ENCODE results near the gene NTNG2. TPM values are rescaled to one million over a fixed set of nuclear protein-coding genes. Genes with fewer than 3 reads are reported as not detected.
"Not testable (repeated sequence)": the region's sequence is repeated elsewhere in the genome, so short reads cannot be mapped to it uniquely, and the experiment has no call there.

The NTNG2 gene, protein sequence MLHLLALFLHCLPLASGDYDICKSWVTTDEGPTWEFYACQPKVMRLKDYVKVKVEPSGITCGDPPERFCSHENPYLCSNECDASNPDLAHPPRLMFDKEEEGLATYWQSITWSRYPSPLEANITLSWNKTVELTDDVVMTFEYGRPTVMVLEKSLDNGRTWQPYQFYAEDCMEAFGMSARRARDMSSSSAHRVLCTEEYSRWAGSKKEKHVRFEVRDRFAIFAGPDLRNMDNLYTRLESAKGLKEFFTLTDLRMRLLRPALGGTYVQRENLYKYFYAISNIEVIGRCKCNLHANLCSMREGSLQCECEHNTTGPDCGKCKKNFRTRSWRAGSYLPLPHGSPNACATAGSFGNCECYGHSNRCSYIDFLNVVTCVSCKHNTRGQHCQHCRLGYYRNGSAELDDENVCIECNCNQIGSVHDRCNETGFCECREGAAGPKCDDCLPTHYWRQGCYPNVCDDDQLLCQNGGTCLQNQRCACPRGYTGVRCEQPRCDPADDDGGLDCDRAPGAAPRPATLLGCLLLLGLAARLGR
- 2.2 and 2.4 TPM in 2 replicates for total RNA-seq (2014; rRNA removed)
- 0.84 TPM for polyA plus RNA-seq (2012)

DNA sequence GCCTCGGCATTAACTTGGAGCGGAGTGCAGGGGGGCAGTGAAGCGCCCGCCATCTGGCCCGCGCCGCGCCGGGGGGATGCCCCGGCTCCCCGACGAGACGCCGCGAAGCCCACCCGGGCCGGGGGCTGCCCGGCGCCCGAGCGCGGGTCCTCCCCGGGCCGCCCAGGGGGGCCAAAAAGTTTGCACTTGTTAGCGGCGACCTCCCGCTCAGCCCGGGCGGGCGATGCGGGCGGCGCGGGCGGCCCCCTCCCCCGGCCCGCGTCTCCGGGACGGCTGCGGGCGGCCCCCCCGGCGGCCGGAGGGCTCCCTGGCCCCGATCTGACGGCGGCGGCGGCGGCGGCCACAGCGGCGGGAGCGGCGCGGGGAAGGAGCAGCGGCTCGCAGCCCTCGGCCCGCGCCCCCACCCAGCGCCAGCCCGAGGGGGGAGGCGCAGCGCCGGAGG is at the start of gene NTNG2:
TSS of gene NTNG2 (plus strand) at position 316 of the 442 bp plus-strand sequence. CDS start 4,774 bp downstream, outside the sequence.
- no peak for DNase-seq (ENCODE audit: low read depth)

DNA sequence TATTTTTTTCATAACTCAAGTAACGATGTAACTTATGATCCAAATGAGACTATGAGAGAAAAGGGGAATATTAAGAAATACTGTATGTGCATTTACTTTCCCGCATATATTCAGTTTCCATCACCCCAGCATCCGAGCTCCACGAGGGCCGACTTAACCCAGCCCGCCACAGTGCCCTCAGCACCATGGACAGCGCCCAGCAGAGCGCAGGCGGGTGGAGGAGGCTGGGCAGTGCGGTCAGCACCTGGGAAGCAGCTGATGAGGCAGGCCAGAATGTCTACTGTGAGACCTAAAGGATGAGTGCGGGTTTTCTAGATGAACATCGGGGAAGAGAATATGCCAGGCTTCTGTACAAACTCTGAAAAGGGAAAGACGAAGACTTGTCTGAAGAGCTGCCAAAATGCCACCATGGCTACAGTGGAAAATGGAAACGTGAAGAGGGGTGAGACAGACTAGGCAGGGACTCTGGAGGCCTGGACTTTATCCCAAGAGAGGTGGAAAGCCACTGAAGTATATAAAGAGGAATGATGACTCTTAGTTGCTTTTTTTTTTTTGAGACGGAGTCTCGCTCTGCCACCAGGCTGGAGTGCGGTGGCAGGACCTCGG is 47.7 kb upstream of the NTNG2 start:
- DNase-seq (ENCODE audit: low read depth) = peak; percentile 53

DNA sequence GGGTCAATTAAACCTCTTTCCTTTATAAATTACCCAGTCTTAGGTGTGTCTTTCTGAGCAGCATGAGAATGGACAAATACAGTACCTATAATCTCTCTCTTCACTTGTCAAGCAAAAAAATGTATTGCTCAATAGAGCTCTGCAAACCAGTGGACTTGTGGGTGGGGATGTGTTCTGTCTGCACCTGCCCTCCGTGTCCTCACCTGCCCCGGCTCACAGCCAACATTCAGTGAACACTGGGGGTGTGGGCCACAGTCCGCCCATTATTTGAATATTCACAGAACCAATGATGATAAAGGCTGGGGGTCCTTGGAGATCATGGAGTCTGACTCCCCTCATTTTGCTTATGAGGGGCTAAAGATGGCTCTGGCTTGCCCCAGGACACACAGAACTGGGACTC is 45.3 kb upstream of the NTNG2 start:
- no peak for DNase-seq (ENCODE audit: low read depth)

DNA sequence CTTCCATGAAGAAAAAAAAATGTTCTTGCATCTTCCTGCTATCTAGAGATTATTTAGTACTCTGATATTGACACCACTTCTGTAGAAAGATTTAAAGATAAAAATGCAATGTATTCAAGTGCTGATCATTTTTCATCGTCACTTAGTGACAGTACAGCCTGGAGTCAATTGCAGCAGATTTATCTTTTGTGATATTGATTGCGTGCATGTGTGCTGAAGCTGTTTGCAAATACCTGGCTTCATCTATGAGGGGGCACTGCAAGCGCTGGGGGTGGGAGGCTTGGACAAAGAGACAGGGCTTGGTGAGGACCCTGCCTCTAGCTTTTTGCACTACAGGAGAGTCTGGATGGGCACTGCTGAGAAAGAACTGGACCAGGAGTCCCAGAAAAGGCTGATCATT is 44.2 kb upstream of the NTNG2 start:
- DNase-seq (ENCODE audit: low read depth) = no peak

DNA sequence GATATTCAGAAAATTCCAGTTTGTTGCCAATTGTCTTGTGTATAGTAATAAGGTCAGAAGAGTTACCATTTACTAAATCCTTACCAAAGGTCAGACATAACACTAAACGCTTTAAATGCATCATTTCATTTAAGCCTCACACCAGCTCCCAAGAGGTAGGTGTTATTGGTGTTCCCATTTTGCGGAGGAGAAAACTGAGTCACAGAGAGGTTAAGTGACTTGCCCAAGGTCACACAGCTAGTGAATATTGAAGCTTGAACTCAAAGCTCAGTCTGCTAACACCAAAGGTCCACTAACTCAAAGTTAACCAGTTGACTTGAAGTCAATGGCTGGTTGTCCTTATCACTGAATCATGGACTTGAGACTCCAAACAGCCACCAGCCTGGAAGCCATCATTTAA is 40.8 kb upstream of the NTNG2 start:
- DNase-seq (ENCODE audit: low read depth) = no peak

DNA sequence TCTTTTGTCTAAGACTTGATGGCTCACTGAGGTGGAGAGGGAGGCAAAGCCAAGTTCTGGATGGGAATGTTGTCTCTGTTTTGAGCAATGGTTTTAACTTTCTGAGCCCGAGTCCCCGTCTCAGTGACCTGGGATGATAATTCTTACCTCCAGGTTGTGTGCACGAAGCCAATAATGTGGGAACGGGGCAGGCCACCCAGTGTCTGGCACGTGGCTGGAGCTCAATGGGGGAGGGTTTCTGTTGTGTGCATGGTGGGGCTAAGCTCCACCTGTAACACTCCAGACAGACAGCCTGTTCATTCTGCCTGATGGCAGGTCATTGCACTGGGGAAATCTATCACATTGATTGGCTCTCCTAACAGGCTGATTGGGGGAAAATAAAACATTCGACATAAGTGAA is 37.1 kb upstream of the NTNG2 start:
- no peak for DNase-seq (ENCODE audit: low read depth)

DNA sequence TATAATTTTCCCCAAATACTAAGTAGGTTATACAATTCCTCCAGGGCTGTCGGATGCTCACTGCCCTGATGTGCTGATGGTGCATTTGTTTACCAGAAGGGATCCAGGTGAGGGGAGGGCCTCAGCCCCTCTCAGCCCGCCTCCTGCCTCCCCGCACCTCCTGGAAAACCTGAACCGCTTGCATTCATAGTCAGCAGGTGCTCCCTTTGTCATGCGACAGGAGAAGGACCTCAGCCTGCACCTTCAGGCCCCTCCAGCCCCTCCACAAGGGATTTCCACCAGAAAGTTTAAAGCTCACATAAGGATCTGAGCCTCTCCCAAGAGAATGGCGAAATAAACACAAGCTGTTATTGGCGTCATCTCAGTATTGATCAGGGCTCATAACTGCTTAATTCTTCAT is 36.5 kb upstream of the NTNG2 start:
- DNase-seq (ENCODE audit: low read depth) = no peak

DNA sequence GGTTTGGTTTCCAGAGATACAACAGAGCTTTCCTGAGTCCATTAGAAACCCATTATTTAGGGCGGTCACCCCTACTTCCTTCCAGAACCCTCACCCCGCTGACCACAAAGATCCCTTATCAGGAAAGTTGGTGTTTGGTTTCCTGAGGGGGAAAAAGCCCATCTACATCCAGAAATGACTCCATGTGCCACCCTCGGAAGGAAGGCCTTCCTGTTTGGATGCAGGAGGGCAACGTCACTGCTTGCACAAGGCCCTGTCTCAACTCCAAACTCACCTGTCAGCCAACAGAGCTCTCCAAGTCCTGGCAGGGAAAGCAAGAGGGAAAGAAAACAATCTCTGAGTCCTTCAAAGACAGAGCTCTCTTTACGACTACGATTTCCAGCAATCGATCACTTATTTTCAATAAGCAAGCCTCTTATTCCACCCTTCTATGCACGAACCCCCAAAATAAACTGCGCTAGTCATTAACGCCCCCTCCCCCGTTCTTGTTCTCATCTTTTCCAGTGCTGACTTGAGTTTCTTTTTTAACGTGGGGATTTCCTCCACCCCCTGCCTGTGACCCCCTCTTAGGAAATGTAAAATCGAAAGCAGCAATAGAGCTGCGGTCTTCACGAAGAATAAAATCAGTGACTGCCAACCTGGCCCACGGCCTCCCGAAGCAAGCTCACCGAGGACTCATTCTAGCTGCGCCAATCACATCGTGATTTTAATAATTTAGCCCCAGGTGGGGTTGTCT is 35.7 kb upstream of the NTNG2 start:
- no peak for DNase-seq (ENCODE audit: low read depth)

DNA sequence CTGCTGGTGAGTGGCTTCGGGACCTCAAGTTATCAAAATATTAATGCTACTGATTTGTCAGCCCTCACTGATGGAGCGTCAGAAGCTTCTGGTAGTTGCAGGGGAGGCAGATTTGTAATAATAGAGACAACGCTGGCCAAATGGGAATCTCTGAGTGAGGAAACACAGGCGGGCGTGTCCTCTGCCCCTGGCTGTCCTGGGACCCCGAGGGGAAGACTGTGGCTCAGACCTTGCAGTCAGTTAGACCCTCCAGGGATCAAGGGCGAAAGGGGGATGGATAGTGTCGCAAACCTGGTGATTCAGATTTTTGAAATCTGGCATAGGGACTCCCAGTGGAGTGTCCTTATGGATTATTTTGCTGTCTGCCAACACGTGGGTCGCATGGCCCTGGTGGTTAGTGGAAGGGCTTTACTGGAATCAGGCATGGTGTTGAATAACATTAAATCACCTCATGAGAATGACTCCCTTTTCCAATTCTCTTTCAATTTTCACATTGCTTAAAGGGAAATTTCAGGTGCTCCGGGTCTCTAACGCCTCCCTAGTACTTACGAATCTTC is 35.1 kb upstream of the NTNG2 start:
- no peak for DNase-seq (ENCODE audit: low read depth)

DNA sequence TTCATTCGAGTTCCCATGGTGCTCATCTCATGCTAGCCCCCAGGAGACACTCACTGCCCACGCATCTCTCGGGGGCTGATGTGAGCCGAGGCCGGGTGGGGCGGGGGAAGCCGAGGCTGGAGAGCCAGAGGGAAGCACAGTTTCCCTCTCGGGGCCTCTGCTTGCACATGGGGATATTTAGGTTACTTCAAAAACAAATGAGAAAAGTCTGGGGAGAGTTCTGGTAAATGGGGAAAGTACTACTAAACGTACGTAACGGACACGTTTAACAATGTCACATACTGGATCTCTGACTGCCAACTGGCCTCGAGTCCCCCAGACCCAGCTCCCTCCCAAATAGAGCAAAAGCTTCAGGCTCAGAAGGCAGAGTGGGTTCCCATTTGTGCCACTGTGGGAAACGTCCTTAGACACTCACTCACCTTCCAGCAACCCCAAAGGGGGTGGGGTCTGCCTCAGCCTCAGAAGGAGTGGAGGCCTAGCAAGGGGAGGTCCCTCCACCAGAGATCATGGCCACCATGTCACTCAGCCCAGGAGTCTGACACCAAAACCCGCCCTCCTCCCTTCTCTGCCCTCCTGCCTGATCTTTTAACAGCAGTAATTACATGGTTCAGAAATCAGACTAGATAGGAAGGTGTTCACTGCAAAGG is 33.8 kb upstream of the NTNG2 start:
- no peak for DNase-seq (ENCODE audit: low read depth)

DNA sequence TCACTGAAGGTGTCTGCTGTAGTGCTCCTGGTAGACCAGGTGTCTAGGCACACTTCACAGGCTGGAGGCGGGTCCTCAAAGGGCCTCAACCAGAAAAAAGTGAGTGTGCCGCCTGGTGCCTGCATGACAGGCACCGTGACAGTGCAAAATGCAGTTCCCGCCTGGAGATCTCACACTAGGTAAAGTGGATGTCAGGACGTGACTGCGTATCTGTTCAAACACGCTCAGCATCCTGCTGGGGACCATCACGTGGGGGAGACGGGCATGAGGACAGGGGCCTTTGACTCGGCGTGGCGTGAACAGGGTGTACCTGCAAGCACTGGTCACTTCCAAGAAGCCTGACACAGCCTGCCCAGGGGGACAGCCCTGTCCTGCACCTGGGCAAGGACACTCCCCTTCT is 32.3 kb upstream of the NTNG2 start:
- DNase-seq (ENCODE audit: low read depth) = no peak

DNA sequence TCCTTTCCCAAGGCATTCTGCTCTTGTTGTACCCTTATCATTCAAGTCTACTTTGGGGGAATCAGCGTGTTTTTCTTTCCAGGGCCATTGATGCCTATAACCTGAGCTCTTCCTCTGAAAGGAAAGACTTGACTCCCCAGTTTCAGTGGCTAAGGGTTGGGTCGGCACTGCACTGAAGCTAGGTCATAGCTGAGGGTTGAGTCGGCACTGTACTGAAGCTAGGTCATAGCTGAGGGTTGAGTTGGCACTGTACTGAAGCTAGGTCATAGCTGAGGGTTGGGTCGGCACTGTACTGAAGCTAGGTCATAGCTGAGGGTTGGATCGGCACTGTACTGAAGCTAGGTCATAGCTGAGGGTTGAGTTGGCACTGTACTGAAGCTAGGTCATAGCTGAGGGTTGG is 27.8 kb upstream of the NTNG2 start:
- not testable (repeated sequence) for DNase-seq (ENCODE audit: low read depth)

DNA sequence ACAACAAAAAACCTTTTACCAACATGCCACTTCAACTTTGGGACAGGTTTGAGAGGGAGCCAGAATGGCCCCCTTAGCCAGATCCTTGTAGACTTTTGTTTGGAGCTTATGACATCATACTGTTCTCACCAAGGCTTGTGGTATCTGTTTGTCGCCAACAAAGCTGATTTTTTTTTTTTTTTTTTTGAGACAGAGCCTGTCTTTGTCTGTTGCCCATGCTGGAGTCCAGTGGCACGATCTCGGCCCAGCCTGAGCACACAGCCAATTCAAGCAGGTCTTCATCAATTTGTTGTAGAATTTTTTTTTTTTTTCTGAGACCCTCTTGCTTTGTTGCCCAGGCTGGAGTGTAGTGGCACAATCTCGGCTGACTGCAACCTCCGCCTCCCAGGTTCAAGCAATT is 26.4 kb upstream of the NTNG2 start:
- DNase-seq (ENCODE audit: low read depth) = no peak

DNA sequence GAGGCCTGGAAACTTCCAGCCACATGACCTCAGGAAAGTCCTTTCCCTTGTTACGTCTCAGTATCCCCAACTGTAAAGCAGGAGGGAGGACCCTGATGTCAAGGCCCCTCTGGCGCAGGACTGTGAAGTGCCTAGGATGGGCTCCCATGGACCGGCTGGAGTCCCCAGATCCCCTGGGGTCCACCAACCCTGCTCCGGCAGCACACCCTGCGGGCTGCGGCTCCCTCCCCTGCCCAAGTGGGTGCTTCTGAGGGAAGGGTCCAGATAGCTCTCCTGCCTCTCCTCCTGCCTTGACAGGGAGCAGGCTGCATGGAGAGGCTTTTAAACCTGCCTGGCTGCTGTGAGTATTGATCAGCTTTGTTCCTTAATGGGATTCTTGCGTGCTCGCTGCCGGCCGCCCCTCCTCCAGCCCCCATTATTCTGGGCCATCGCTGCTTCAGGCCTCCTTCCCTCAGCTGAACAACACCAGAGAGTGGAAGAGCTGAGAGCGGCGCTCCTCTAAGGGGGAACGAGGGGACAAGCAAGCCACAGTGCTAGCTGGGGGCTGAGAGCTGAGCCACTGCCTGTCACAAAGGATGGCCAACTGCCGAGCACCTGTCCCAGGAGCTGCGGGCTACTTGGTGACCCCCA is 25.6 kb upstream of the NTNG2 start:
- DNase-seq (ENCODE audit: low read depth) = no peak

DNA sequence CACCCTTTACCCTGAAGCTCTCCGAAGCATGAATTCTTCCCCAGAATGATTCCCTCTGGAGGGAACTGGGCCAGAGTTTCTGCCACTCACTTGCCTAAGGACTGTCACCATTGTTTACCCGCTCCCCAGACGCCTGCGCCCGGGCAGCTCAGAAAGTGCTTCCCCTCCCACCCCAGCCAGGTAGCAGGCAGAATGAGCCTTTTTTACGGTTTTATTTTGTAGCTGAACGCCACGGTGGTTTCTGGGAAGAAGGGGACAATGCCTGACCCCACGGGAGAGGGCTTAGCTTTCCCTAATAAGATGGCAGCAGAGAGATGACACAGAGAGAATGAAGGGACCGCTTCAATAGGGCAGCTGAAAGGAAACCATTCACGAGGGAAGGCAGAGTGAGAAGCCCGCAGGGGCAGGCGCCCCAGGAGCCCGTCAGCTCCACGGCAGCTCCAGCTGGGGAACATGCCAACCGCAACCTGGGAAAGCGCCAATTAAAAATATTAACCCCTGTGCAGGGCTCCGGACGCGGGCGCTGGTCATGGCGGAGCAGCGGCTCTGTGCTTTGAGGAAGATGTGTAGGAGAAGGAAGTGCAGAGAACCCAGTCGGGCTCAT is 20.4 kb upstream of the NTNG2 start:
- DNase-seq (ENCODE audit: low read depth) = peak; percentile 34

DNA sequence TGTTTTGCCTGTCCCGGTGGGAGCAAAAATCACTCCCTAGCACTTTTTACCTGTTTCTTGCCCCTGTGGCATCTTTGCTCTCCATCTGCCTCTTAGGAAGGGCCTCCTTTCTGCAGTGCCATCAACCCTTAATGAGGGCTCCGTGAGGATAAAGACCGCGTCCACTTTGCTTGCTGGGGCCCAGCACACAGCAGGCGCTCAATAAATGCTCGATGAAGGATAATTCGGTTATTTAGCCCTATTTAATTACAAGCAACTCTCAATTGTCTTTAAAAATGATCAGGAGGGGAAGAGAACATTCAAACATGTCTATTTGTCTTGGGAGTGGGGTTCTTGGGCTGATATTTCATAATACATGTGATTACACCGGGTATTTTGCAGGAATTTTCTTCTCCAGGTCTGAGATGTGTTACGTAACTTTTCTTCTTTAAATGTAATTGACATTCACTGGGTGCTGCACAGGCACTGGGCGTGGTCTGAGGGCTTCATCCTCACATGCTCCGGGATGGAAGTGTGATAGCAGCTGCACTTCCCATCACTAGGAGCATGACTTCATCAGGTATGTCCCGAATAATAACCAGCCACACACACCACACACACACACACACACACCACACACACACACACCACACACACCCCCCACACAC is 19.8 kb upstream of the NTNG2 start:
- peak; percentile 50 for DNase-seq (ENCODE audit: low read depth)

DNA sequence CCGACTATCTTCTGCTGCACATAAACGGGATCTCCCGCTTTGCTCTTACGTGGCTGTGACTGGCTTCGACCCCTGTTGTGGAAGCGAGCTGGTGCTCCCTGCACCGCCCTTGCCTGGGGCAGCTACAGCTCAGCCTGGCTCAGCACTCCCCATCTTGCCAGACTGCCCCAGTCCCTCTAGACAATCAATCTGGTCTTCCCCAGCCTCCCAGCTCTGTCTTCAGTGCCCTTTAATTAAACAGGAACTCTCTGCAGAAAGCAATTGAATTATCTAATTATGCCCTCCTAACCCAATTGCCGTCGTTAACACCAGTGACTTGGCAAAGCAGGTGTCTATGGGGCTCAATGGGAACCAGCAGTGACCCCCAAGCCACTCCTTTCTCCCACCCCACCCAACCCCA is 18.9 kb upstream of the NTNG2 start:
- no peak for DNase-seq (ENCODE audit: low read depth)

DNA sequence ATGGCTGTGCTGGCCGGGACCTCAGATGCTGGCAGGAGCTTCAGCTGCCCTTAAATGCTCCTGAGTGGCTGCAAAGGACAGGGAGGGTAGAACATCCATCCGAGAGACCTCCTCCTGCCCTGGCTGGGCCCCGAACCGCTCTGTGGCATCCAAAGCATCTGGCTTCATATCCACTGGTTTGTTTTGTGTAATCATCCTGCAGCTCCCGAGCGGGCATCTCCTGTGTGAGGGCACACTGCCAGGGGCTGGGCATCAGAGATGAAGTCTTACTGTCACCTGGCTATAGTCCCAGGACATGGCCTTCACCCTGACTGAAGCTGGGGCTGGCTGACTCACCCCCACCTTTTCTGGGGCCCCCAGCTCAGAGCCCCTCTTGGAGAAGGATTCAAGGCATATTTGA is 18.5 kb upstream of the NTNG2 start:
- DNase-seq (ENCODE audit: low read depth) = no peak

DNA sequence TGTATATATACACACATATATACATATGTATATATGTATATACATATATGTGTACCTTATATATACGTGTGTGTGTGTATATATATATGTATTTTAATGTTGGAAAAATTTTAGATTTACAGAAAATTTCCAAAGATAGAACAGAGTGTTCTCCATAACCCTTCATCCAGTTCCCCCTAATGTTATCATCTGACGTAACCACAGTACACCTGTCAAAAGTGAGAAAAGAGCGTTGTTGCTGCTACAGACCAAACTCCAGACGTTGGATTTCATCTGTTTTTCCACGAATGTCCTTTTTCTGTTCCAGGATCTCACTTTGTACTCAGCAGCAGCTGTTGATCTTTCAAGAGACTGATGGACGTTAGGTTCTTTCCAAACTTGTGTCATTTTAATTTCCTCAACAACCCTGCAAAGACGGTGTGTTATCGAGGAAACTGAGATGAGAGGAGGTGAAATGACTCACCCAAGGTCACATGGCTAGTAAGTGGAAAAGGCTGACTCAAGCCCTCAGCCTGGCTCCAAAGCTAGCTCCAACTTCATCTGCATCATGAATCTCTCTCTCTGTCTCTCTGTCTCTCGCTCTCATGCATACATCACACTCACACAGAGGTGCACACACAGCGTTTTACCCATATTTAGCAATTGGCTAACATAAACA is 17.0 kb upstream of the NTNG2 start:
- peak; percentile 65 for DNase-seq (ENCODE audit: low read depth)

Data from LHCN-M2 (cell line).